ENCODE results near the gene AKAP6.
A peak's percentile ranks its signal among the peaks of the same experiment; 100 is the strongest.

The AKAP6 gene

GRCh38 chr14:32633224-32633859 is 304.2 kb downstream of the AKAP6 start:
- FAIRE-seq (peak; percentile 60), DNase-seq (ENCODE audit: insufficient read length, low spot score) (no peak)
- TF ChIP-seq, protein P1, sequence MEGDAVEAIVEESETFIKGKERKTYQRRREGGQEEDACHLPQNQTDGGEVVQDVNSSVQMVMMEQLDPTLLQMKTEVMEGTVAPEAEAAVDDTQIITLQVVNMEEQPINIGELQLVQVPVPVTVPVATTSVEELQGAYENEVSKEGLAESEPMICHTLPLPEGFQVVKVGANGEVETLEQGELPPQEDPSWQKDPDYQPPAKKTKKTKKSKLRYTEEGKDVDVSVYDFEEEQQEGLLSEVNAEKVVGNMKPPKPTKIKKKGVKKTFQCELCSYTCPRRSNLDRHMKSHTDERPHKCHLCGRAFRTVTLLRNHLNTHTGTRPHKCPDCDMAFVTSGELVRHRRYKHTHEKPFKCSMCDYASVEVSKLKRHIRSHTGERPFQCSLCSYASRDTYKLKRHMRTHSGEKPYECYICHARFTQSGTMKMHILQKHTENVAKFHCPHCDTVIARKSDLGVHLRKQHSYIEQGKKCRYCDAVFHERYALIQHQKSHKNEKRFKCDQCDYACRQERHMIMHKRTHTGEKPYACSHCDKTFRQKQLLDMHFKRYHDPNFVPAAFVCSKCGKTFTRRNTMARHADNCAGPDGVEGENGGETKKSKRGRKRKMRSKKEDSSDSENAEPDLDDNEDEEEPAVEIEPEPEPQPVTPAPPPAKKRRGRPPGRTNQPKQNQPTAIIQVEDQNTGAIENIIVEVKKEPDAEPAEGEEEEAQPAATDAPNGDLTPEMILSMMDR (IDR thresholded peaks at IDR 0.05; ENCODE audit: insufficient read depth, missing control alignments): no peak

GRCh38 chr14:32633930-32634329 is 304.8 kb downstream of the AKAP6 start:
- TF ChIP-seq, protein P1 (IDR thresholded peaks at IDR 0.05; ENCODE audit: insufficient read depth, missing control alignments): no peak
- FAIRE-seq (no peak), DNase-seq (ENCODE audit: insufficient read length, low spot score) (no peak)

DNA sequence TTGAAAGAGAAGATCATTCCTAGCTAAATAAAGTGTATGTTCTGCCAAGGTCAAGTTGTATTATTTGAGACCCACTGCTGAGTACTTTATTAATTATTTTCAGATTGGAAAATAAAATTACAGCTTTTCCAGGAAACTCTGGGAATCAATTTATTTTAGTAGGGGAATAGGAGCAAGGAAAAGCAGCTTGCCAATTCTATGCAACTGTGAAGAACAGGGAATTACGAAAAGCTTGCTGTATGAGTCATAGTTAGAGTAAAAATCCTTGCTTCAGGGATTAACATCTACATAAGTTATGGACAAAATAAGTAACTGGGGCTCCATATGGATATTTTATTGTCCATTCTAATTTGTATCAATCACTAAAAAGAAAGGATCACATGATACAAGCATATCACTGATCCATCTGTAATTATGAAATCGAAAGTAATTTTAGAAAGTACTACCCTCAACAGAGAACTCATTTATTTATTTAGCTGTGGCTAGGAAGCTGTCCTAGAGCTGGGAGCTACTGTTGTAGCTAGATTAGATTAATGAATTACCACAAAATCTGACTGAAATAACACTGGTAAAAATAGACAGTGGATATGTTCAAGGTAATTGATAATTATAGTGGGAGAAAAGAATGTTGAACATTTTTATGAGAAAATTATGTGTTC is 306.1 kb downstream of the AKAP6 start:
- no peak for FAIRE-seq

GRCh38 chr14:32637582-32637981 is 308.5 kb downstream of the AKAP6 start:
- DNase-seq (ENCODE audit: insufficient read length, low spot score) (no peak), FAIRE-seq (peak; percentile 16)
- TF ChIP-seq, protein P1 (IDR thresholded peaks at IDR 0.05; ENCODE audit: insufficient read depth, missing control alignments): no peak

More for the DNA sequence above, 306.1 kb downstream of the AKAP6 start:
- TF ChIP-seq, protein P1 (IDR thresholded peaks at IDR 0.05; ENCODE audit: insufficient read depth, missing control alignments): no peak
- DNase-seq (ENCODE audit: insufficient read length, low spot score): no peak

DNA sequence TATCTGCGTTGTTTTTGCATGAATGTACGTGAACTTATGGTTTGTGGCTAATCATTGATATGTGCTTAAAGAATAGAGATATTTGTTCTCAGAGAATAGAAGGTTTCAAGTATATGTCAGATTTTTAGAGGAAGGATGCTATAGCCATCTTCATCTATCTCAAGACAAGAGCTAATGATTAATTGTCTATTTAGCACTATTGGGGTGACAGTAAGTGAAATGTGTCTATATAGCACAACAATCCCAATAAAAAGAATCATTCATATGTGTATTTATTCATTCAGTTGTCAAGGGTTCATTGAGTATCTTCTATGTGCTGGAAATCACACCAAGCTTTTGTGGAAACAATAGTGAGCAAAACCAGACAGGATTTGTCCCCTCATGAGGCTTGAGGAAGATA is 310.1 kb downstream of the AKAP6 start:
- DNase-seq (ENCODE audit: insufficient read length, low spot score) (no peak), FAIRE-seq (peak; percentile 86)
- TF ChIP-seq, protein P1 (IDR thresholded peaks at IDR 0.05; ENCODE audit: insufficient read depth, missing control alignments): no peak

- TF ChIP-seq, protein P1 (IDR thresholded peaks at IDR 0.05; ENCODE audit: insufficient read depth, missing control alignments): no peak
- FAIRE-seq (no peak), DNase-seq (ENCODE audit: insufficient read length, low spot score) (no peak)
These were observed 316.5 kb downstream of the AKAP6 start for GRCh38 chr14:32645551-32645950.

GRCh38 chr14:32648434-32648833 is 319.3 kb downstream of the AKAP6 start:
- DNase-seq (ENCODE audit: insufficient read length, low spot score): no peak
- TF ChIP-seq, protein P1 (IDR thresholded peaks at IDR 0.05; ENCODE audit: insufficient read depth, missing control alignments): no peak
- peak; percentile 64 for FAIRE-seq

Measured in D721Med (cell line).